Head of caudate nucleus (tissue), 42 donors: ENCODE results near the gene KIFC3.
A peak's percentile ranks its signal among the peaks of the same experiment; 100 is the strongest.

Source experiments
- DNase-seq, 42 donors: peaks; one replicate each; pipeline versions ENCODE4 v3.0.0 to v3.0.0-alpha.2; 2020 to 2021; ENCODE audit warnings: mixed read lengths in 7 of 42
- intact Hi-C: fragments of 100-400 bp; cut with DNase I; formaldehyde crosslinking; loops from one replicate; pipeline ENCODE4 v1.15.0; 2022

The KIFC3 gene

DNA sequence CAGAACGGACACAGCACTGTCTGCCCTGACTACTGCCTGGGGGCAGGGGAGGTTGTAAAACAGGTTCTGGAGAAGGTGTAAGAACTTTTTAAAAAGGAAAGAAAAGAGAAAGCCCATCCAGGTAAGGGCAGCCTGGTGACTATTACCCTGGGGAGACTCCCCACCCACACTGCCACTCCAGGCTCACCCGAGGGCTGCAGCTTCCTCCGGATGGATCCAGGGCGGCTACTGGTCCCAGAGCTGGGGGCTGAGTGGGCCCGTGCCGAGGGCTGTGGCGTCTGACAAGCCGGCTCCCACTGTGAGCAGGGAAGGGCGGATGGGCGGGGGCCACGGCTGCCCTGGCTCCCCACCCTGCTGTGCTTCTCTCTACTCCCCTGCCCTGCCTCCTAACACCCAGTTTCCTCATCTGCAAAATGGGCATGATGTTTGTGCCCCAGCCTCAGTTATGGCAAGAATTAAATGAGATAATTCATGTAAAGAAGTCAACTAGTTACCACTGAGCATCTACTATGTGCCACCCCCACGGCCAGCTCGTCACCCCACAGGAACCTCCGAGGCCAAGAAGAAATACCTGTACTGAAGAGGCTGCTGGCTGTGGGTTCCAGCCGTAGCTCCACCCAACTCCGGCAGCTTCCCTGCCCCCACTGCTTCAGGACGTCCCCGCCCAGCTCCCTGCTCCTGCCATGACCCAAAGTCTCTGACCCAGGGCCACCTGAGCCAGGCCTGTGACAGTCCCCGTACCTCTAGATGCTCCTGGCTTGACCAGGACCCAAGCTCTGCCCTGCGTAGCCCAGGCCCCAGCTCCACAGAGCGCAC is 42.5 kb downstream of the KIFC3 start:
- intact Hi-C loops, result loop anchor here (5.0 to 10.0 kb wide), 2 partner anchors 103 to 245 kb away; partner anchors contain the start of genes USB1 and ZNF319
- DNase-seq, result no peak

- no peak for DNase-seq
- intact Hi-C loops, result loop anchor here (5.0 to 10.0 kb wide), 2 partner anchors 103 to 246 kb away; partner anchors contain the start of genes USB1 and ZNF319
These were observed 43.2 kb downstream of the KIFC3 start for GRCh38 chr16:57759131-57759530.

GRCh38 chr16:57758331-57759117 is 43.8 kb downstream of the KIFC3 start:
- intact Hi-C loops, result loop anchor here (5.0 to 10.0 kb wide), 2 partner anchors 104 to 246 kb away; partner anchors contain the start of genes USB1 and ZNF319
- DNase-seq, result peak in 27 of 42 donors; percentile 23 to 72 (median 52)

DNA sequence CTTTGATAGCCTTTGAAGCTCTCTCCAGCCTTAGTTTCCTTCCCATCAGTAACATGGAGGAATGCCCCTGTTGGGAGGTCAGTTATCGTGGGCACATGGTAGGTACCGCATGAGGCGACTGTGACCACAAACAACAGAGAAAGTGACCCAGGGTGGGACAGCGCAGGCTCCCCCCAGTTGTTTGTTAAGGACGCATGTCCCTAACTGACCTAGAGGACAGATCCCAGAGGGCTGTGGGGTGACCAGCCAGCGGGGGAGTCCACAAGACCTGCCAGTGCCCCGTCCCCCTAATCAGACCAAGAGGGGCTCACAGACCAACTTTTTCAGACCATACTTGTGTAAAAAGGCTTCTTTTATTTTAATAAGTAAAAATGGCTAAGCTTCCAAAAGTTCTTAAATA is 44.4 kb downstream of the KIFC3 start:
- intact Hi-C loops, result loop anchor here (5.0 to 10.0 kb wide), 2 partner anchors 104 to 247 kb away; partner anchors contain the start of genes USB1 and ZNF319
- DNase-seq, result no peak

- DNase-seq, result peak; percentile 72 to 96 (median 90)
- intact Hi-C loops, result loop anchor here (5.0 to 10.0 kb wide), 2 partner anchors 105 to 247 kb away; partner anchors contain the start of genes USB1 and ZNF319
These were observed 44.9 kb downstream of the KIFC3 start for GRCh38 chr16:57757326-57757786.

DNA sequence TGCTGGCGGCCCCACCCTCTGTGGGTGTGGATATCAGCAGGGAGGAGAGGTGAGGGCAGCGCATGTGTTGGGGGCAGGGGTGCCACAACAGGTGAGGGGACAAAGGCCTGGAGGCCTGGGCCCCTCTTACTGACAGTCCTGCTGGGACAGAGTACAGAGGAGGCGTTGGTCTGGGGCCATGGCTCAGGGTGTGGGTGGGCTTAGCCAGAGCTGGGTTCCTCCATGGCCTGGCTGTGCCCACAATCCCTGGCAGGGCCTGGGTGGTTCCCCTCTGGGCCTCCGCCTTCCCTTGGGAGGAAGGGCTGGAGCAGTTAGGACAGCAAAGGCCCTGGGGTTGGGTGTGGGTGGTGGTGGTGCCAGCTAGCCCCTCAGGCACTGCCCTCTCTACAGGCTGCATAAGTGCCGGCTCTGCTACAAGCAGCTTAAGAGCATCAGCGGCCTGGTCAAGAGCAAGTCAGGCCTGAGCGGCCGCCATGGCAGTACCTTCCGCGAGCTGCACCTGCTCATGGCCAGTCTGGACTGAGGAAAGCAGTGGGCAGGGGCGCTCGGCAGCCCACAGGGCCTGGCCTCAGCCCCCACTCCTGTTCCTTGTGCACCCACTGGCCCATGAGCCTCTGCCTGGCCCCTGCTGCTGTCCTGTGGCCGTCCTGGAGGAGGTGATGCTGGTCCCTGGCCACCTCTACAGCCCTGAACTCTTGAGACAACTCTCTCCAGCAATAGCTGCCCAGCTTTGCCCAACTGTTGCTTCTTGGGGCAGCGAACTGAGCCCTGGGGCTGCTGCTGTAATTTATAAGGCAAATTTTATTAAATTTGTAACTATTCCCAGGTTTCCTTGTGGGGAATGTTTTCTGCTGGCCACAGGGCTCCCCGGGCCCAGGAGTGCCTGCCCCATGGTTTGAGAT is 45.6 kb downstream of the KIFC3 start:
- no peak for DNase-seq
- intact Hi-C loops, result loop anchor here (5.0 to 10.0 kb wide), 2 partner anchors 106 to 248 kb away; partner anchors contain the start of genes USB1 and ZNF319

DNA sequence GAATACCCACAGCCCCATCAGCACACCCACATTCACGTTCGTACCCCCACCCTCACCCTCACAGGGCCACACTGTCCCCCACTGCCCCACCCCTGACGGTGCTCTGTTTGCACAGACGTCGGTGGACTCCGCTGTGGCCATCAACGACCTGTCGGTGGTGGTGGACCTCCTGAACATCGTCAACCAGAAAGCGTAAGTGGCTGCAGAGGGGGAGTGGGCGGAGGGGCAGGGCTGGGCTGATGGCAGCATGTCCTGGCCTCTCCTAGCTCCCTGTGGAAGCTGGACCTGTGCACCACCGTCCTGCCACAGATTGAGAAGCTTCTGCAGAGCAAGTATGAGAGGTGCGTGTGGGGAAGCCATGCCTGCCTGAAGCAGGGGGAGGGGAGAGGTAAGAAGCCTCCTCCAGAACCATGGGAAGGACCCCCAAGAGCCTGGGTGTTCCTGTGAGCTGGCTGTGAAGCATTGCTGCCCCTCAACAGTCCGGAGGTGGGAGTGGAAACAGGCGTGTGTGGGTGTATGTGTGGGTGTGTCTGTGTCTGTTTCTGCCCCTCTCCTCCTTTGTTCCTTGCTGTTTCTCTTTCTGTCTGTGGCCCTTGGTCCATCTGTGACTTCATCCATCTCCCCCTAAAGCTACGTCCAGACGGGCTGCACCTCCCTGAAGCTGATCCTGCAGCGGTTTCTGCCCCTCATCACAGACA is 46.4 kb downstream of the KIFC3 start:
- no peak for DNase-seq
- intact Hi-C loops, result loop anchor here (5.0 to 10.0 kb wide), 2 partner anchors 106 to 249 kb away; partner anchors contain the start of genes USB1 and ZNF319

- intact Hi-C loops, result loop anchor here (5.0 to 10.0 kb wide), 2 partner anchors 107 to 250 kb away; partner anchors contain the start of genes USB1 and ZNF319
- DNase-seq, result no peak
These were observed 47.1 kb downstream of the KIFC3 start for GRCh38 chr16:57755061-57755684.

- intact Hi-C loops, result loop anchor here (5.0 to 10.0 kb wide), 2 partner anchors 108 to 250 kb away; partner anchors contain the start of genes USB1 and ZNF319
- DNase-seq, result no peak
These were observed 47.8 kb downstream of the KIFC3 start for GRCh38 chr16:57754354-57755060.

- no peak for DNase-seq
- intact Hi-C loops, result loop anchor here (10.0 kb wide), 1 partner anchor 251 kb away; the partner anchor contains the start of genes USB1 and ZNF319
These were observed 48.6 kb downstream of the KIFC3 start for GRCh38 chr16:57753448-57754353.

DNA sequence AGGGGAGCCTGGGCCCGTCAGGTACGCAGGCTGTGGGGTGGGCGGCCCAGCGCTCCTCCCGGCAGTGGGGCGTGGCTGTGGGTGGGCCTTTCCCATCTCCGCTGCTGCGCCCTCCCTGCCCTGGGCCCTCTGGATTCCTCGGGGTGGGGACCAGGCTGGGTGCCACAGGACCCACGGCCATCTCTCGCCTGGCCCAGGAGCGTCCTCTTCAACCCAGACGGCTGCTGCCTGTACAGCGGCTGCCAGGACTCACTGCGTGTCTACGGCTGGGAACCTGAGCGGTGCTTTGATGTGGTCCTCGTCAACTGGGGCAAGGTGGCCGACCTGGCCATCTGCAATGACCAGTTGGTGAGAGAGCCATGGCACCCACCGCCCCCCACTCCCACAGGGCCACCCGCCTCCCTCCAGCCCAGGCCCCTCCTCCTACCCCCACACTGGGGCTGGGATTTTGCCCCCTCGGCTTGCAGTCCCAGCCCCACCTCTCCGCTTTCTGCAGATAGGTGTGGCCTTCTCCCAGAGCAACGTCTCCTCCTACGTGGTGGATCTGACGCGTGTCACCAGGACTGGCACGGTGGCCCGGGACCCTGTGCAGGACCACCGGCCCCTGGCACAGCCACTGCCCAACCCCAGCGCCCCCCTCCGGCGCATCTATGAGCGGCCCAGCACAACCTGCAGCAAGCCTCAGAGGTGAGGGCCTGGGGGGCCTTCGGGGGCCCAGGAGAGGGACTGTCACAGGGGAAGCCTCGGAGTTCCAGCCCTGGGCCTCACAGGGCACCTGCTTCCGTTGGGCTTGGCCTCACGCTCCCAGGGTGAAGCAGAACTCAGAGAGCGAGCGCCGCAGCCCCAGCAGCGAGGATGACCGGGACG is 49.5 kb downstream of the KIFC3 start:
- intact Hi-C loops, result loop anchor here (10.0 kb wide), 1 partner anchor 252 kb away; the partner anchor contains the start of genes USB1 and ZNF319
- DNase-seq, result no peak

GRCh38 chr16:57752203-57752580 is 50.1 kb downstream of the KIFC3 start:
- no peak for DNase-seq
- intact Hi-C loops, result loop anchor here (10.0 kb wide), 1 partner anchor 253 kb away; the partner anchor contains the start of genes USB1 and ZNF319

GRCh38 chr16:57751539-57752202 is 50.6 kb downstream of the KIFC3 start:
- intact Hi-C loops, result loop anchor here (10.0 kb wide), 1 partner anchor 253 kb away; the partner anchor contains the start of genes USB1 and ZNF319
- no peak for DNase-seq
